GM19239 (cell line): ENCODE measurements around the gene PLEKHM1.
A peak's percentile ranks its signal among the peaks of the same experiment; 100 is the strongest.
"Not testable (repeated sequence)": the region's sequence is repeated elsewhere in the genome, so short reads cannot be mapped to it uniquely, and the experiment has no call there.

ENCODE experiments used
- DNase-seq: peaks from one replicate; pipeline ENCODE4 v3.0.0; 2011; ENCODE audit warnings: low spot score; ENCODE audit not compliant: insufficient read length
- FAIRE-seq: peaks from 2 replicates; lab custom pipeline; 2011; peaks lifted over from hg19 to GRCh38; lab: Jason Lieb, UNC

Gene PLEKHM1

GRCh38 chr17:45444856-45445820 is 45.4 kb downstream of the PLEKHM1 start:
- not testable (repeated sequence) for DNase-seq, FAIRE-seq

- FAIRE-seq, DNase-seq: not testable (repeated sequence)
Measured at GRCh38 chr17:45444301-45444700, 46.2 kb downstream of the PLEKHM1 start.

DNA sequence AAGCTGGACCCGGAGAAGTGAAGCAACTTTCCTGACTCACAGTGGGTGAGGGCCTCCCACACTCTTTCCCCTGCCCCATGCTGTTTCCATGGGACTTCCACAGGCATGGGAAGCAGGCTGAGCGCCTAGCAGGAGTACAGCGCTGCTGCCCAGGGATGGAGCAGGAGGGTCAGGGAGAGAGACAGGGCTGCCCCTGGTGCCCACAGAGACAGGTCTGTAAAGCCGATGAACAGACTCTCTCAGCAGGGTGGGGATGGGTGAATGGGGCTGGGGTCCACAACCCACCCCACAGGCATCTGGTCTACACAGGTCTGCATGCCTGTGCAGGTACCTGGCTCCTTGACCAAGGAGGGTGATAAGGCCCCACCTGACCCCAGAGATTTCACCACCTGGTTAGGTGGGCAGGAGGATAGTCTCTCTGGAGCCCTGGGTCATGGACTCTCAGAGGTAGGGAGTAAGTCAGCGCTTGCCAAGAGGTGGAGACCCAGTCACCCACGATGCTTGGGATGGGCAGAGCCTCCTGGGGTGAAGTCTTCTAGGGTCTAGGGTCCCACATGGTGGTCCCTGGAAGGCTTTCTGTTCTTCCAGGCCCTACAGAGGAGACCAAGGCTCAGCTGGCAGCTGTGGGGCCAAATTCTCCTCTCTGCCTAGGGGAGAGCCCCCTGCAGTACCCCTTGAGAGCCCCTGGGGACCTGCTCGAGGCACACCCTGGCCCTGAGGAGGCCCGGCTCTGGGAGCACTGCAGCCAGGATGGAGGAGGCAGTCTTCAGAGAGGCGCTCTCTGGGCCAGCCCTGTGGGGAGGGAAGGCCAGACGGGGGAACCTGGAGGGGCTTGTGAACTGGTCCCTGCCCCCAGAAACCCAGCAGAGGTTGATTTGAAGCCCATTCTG is 46.9 kb downstream of the PLEKHM1 start:
- not testable (repeated sequence) for FAIRE-seq, DNase-seq

GRCh38 chr17:45441526-45442310 is 48.8 kb downstream of the PLEKHM1 start:
- DNase-seq (no peak), FAIRE-seq (peak; percentile 49)

DNA sequence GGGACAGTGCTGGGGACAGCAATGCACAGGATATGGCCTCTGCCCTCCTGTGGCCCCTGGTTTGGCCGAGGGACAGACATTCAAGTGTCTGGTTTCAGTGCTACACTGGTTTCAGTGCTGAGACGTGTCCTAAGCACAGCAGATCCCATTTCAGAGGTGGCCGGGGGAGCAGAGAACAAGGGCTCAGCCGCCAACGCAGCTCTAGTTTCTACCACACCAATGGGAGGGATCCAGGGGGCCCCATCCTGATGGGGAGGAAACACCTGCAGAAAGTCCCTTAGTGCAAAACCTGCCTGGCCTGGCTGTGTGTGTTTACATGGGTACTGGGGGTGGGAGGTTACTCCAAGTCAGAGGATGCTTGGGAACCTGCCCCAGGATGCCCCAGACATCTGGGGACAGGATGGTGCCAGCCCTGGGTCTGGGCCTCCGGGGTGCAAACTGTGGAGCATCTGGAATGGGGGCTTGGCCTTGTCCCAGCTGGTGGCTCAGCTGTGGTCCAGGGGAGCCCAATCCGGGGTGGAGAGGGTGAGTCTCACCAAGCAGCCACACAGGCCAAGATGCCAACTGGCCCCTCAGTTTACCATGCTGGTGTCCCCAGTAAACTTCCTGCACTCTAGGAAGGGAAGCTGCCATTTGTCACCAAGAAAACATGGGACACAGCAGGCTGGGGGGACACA is 49.5 kb downstream of the PLEKHM1 start:
- DNase-seq (peak; percentile 81), FAIRE-seq (peak; percentile 92)

DNA sequence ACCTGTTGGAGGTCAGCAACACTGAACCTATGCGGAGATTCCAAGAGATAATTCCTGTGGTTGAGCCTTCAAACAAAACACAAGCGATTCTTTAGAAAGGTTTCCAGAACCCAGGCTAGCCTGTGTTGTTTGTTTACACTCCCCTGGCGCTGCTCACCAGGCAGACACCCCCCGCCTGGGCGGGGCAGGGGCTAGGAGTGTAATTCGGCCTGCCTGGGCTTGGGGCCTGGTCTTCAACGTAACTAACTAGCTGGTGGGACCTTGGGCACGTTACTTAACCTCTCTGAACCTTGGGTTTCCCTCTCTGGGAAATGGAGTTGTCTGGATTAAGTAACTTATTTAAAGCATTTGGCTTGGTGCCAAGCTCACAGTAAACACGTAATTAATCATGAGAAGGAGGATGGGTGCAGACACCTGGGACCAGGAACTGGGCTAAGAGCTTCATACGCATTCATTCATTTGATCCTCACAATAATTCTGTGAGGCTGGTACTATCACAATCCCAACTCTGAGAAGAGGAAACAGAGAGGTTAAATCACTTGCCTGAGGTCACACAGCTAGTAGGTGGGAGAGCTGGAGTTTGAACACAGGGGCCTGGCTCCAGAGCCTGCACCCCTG is 50.3 kb downstream of the PLEKHM1 start:
- DNase-seq (no peak), FAIRE-seq (no peak)

DNA sequence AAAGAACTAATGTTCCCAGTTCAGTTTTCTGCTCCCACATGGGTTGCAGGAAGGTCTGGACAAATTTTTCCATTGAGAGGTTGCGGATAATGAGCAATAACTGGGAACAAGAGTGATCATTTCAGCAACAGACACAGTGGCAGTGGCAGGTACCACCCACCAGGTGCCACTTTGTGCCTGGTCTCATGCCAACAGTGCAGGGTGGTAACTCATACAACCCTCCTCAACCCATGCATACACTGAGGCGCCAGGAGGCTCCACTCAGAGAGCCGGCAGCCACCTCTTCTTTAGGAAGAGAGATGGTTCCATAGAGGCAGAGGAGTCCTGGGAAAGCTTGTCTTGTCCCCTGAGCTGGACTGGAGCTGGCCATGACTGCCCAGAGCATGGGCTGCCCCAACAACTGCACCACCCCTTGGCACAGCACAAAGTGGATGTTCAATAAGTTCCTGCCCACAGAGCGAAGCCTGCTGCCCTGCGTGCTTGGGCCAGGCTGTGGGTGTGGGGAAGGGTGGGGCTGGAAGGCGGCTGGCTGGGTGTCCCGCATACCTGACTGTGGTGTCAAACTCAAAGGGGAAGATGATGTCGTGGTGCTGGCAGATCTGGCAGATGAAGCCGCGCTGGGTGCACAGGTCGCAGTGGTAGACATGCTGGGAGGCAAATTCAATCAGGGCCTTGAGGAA is 51.5 kb downstream of the PLEKHM1 start:
- FAIRE-seq = no peak
- DNase-seq = no peak

- DNase-seq (no peak), FAIRE-seq (no peak)
Measured at GRCh38 chr17:45437465-45438283, 52.8 kb downstream of the PLEKHM1 start.

DNA sequence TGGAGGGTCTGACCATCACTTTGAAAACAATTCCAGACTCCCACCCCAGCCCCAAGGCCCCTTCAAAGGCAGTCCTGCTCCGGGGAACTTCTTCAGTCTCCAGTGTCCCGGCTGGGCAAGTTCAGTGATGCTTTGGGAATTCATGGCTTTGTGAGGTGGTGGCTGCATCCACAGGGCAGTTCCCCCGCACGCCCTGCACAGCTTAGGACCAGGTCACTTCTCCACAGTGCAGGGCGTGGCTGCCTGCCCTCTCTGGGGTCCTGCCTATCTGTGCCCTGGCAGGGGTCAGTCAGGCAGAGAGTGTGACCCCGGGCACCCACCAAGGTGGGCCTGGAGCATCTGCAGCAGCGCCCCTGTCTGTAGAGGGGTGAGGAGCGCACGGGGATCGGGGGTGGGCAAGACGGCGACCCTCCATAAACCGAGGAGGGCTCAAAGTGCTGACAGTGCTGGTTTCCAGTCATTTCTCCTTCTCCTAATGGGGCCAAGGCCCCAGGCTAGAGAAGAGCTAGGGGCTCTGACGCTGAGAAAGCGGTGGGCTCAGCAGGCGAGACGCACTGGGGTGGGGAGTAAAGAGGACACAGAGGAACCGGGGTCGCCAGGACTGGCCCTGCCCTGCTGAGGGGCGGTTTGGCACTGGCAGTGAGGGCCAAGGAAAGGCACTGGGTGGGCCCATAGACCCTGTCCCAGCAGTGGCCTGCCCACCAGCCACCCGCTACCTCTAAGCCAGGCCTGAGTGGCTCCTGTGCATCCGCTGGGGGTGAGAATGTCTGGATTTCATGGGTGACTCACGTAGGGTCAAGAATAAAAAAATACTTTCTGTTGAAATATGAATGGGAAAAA is 53.7 kb downstream of the PLEKHM1 start:
- DNase-seq (no peak), FAIRE-seq (no peak)

DNA sequence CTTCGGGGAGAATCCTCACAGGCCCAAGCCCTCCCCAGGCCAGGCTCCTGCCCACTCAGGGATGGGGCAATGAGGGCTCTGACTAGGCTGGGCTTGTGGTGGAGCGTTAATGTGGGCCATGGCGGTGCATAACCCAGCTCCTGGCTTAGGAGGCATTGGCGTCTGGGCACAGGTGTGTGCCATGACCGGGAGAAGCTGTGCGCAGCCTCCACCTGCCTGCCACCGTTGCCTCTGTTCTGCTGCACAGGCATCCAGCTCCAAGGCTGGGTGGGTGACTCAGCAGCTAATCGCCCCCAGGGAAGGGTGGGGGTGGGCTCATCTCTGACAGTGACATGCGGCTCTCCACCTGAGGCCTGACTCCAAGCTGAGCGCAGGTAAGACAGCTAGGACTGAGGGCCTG is 54.4 kb downstream of the PLEKHM1 start:
- DNase-seq = no peak

DNA sequence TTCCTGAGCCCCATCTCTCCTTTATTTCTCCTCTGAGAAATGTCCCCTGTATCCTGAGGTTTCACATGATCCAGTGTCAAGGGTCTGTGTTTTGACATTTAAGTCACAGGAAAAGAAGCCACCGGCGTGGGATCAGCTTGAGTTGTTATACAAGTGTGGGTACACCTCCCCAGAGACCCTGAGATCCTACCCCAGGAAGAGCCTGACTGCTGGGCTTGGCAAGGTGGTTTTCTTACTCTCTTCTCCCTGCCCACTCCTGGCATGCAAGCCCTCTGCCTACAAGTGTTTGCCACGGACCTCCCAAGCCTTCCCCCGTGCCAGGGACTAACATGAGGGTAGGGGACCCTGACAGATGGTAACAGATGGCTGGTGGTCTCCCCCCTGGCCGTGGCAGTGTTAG is 55.0 kb downstream of the PLEKHM1 start:
- no peak for DNase-seq
- FAIRE-seq = no peak

More for the DNA sequence above, 54.4 kb downstream of the PLEKHM1 start:
- FAIRE-seq = no peak

DNA sequence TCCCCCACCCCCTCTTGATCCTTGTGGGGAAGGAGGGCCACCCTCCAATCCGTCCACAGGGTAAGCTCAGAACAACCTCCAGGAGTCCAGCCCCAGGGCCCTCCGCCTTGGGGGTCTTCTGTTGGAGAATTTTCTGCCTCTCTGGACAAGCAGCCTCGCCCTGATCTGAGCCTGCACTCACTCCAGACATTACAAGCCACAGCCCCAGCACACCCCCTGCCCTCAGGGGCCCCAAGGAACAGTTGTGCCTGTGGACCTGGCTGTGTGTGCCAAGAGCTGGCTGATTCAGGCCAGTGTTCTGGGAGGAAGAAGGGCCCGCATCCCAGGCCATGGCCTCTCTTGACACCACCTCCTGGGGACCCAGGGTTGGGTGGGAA is 57.4 kb downstream of the PLEKHM1 start:
- no peak for DNase-seq
- FAIRE-seq = no peak

DNA sequence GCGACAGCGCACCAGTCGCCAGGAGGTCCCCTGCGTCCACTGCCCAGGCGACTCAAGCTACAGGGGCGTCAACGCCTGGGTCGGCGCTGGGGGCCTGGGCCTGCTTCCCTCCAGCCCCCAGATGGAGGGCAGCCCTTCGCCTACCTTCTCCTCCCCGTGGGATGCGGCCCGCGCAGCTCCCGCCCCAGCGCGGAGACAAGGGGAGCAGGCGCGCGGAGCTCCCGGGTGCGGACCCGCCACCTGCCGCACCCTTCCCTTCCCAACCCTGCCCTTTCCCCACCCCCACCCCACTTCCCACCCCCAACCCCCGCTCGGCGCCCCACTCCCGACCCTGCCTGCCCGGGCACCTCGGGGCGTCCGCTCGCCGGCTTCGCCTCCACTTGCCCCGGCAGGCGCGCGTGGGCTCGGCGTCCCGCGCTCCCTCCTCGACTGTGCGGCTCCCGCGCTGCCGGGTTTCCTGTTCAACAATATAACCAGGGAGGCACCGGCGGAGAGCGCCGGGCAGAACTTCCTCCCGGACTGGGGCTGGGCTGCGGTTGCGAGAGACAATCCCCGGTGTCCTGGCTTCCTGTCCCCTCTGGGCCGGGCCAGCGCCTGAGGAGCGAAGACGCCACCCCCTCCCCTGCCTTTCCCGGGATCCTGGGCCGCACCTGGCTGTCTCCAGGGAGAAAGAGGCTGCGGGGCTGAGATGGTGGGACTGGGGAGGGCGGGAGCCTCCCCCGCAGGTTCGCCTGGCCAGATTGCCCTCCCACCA is 57.9 kb downstream of the PLEKHM1 start, which contains the start of gene ARHGAP27:
Gene ARHGAP27 (minus strand): TSS at position 466 of the 754 bp plus-strand sequence. CDS start 2,591 bp downstream, outside the sequence.
- DNase-seq (no peak), FAIRE-seq (no peak)

GRCh38 chr17:45431531-45432404 is 58.8 kb downstream of the PLEKHM1 start:
- DNase-seq = peak; percentile 97

More at GRCh38 chr17:45431531-45432404, 58.8 kb downstream of the PLEKHM1 start:
- FAIRE-seq = peak; percentile 92
